Measurements from ENCODE around the gene DMD. TPM values are rescaled to one million over a fixed set of nuclear protein-coding genes. Genes with fewer than 3 reads are reported as not detected.

The DMD gene
- total RNA-seq, 1 experiment from 2014 or later, result 25.3 TPM

DNA sequence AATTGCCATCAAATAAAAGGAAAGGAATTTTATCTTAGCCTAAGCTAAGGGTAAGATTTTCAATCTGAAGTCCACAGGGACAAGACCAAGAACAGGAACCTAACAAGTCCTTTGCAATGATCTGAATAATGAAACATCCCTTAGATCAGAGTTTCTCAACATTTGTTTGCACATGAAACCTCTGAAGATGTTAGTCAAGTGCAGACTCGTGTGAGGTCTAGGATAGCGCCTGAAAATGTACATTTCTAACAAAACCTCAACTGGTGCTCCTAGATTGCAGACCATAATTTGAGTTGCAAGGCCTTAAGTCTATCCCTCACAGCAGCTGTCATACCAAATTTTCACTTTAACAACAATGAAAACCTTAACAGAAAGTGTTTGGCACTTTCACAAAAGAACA, 337.6 kb downstream of the DMD start:
- H3K9me2 ChIP-seq (ENCODE audit: insufficient read depth), result no peaks in the 10 kb centered on the region
- H3K79me2 ChIP-seq (ENCODE audit: low read depth), result no peaks in the 10 kb centered on the region
- no peak overlapping the region for H3K4me2 ChIP-seq
- DNase-seq, result no peak
- intact Hi-C loops (cut with micrococcal nuclease; ENCODE audit: unreplicated experiment), result no loop called here
- no TSS peak for BruUV-seq (replicated peaks)
- POLR2A ChIA-PET (ENCODE audit: unreplicated experiment), result no interaction called here
- no peaks in the 10 kb centered on the region for H3K36me3 ChIP-seq (ENCODE audit: low read depth)
- no peak for TF ChIP-seq EZH2 (IDR thresholded peaks at IDR 0.05; ENCODE audit: low read depth)
- TF ChIP-seq, protein P1, sequence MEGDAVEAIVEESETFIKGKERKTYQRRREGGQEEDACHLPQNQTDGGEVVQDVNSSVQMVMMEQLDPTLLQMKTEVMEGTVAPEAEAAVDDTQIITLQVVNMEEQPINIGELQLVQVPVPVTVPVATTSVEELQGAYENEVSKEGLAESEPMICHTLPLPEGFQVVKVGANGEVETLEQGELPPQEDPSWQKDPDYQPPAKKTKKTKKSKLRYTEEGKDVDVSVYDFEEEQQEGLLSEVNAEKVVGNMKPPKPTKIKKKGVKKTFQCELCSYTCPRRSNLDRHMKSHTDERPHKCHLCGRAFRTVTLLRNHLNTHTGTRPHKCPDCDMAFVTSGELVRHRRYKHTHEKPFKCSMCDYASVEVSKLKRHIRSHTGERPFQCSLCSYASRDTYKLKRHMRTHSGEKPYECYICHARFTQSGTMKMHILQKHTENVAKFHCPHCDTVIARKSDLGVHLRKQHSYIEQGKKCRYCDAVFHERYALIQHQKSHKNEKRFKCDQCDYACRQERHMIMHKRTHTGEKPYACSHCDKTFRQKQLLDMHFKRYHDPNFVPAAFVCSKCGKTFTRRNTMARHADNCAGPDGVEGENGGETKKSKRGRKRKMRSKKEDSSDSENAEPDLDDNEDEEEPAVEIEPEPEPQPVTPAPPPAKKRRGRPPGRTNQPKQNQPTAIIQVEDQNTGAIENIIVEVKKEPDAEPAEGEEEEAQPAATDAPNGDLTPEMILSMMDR (conservative IDR thresholded peaks at IDR 0.05), result no peak
- no peaks in the 10 kb centered on the region for H3K27me3 ChIP-seq (ENCODE audit: insufficient read depth, low read depth)
- no peaks in the 10 kb centered on the region for H3K4me1 ChIP-seq (replicated peaks; ENCODE audit: insufficient read depth)
- H4K20me1 ChIP-seq (ENCODE audit: insufficient read depth), result no peaks in the 10 kb centered on the region
- no peaks in the 10 kb centered on the region for H3K9me3 ChIP-seq (ENCODE audit: insufficient read depth, low read depth)
- no peak overlapping the region for H3K27ac ChIP-seq
- CTCF ChIA-PET, result no interaction called here
- no peak overlapping the region for H2AFZ ChIP-seq
- H3F3A ChIP-seq (ENCODE audit: insufficient read depth, low read depth), result no peaks in the 10 kb centered on the region
- no peak overlapping the region for H3K4me3 ChIP-seq

GRCh38 chrX:32871636-32872035, 339.7 kb downstream of the DMD start:
- H3K4me2 ChIP-seq, result no peak overlapping the region
- TF ChIP-seq EZH2 (IDR thresholded peaks at IDR 0.05; ENCODE audit: low read depth), result no peak
- TF ChIP-seq, protein P1 (conservative IDR thresholded peaks at IDR 0.05), result no peak
- H3K36me3 ChIP-seq (ENCODE audit: low read depth), result no peaks in the 10 kb centered on the region
- no peak overlapping the region for H3K27ac ChIP-seq
- H3K4me3 ChIP-seq, result no peak overlapping the region
- CTCF ChIA-PET, result no interaction called here
- no peaks in the 10 kb centered on the region for H3K79me2 ChIP-seq (ENCODE audit: low read depth)
- BruUV-seq (replicated peaks), result no TSS peak
- H3K9me2 ChIP-seq (ENCODE audit: insufficient read depth), result no peaks in the 10 kb centered on the region
- no peaks in the 10 kb centered on the region for H3K9me3 ChIP-seq (ENCODE audit: insufficient read depth, low read depth)
- no peak overlapping the region for H2AFZ ChIP-seq
- no peaks in the 10 kb centered on the region for H3K4me1 ChIP-seq (replicated peaks; ENCODE audit: insufficient read depth)
- H3F3A ChIP-seq (ENCODE audit: insufficient read depth, low read depth), result no peaks in the 10 kb centered on the region
- intact Hi-C loops (cut with micrococcal nuclease; ENCODE audit: unreplicated experiment), result no loop called here
- H3K27me3 ChIP-seq (ENCODE audit: insufficient read depth, low read depth), result no peaks in the 10 kb centered on the region
- no peaks in the 10 kb centered on the region for H4K20me1 ChIP-seq (ENCODE audit: insufficient read depth)
- POLR2A ChIA-PET (ENCODE audit: unreplicated experiment), result no interaction called here
- no peak for DNase-seq

- H4K20me1 ChIP-seq (ENCODE audit: insufficient read depth), result no peaks in the 10 kb centered on the region
- intact Hi-C loops (cut with micrococcal nuclease; ENCODE audit: unreplicated experiment), result no loop called here
- CTCF ChIA-PET, result no interaction called here
- H2AFZ ChIP-seq, result no peak overlapping the region
- TF ChIP-seq, protein P1 (conservative IDR thresholded peaks at IDR 0.05), result no peak
- TF ChIP-seq EZH2 (IDR thresholded peaks at IDR 0.05; ENCODE audit: low read depth), result no peak
- POLR2A ChIA-PET (ENCODE audit: unreplicated experiment), result no interaction called here
- no peak overlapping the region for H3K27ac ChIP-seq
- DNase-seq, result no peak
- H3K9me3 ChIP-seq (ENCODE audit: insufficient read depth, low read depth), result no peaks in the 10 kb centered on the region
- no TSS peak for BruUV-seq (replicated peaks)
- no peaks in the 10 kb centered on the region for H3K27me3 ChIP-seq (ENCODE audit: insufficient read depth, low read depth)
- no peak overlapping the region for H3K4me2 ChIP-seq
- H3K4me3 ChIP-seq, result no peak overlapping the region
- no peaks in the 10 kb centered on the region for H3K4me1 ChIP-seq (replicated peaks; ENCODE audit: insufficient read depth)
- no peaks in the 10 kb centered on the region for H3K36me3 ChIP-seq (ENCODE audit: low read depth)
- H3K79me2 ChIP-seq (ENCODE audit: low read depth), result no peaks in the 10 kb centered on the region
- H3F3A ChIP-seq (ENCODE audit: insufficient read depth, low read depth), result no peaks in the 10 kb centered on the region
- no peaks in the 10 kb centered on the region for H3K9me2 ChIP-seq (ENCODE audit: insufficient read depth)
These were observed 342.8 kb downstream of the DMD start for GRCh38 chrX:32868524-32868895.
